Brain microvascular endothelial cell (primary cell): Measurements from ENCODE around the gene SMG6.

Experiments used
- DNase-seq: peaks from one replicate; pipeline ENCODE4 v3.0.0-alpha.2; 2020
- H3K27ac ChIP-seq: fragments of 250-450 bp; sonication (Bioruptor Pico); 2 replicates; pipeline ENCODE4 v1.5.1; 2020; ENCODE audit warnings: mild to moderate bottlenecking, moderate library complexity
- H3K27me3 ChIP-seq: fragments of 250-450 bp; sonication (Bioruptor Pico); replicated peaks from 2 replicates; pipeline ENCODE4 v1.5.1; 2020; ENCODE audit warnings: mild to moderate bottlenecking
- H3K36me3 ChIP-seq: fragments of 250-450 bp; sonication (Bioruptor Pico); replicated peaks from 2 replicates; pipeline ENCODE4 v1.5.1; 2020; ENCODE audit warnings: mild to moderate bottlenecking
- H3K4me3 ChIP-seq: 2 replicates; pipeline ENCODE4 v1.5.1; 2011; ENCODE audit warnings: low read depth, mild to moderate bottlenecking, control low read depth, low read length, moderate library complexity
- in situ Hi-C: cut with HindIII; loops from 2 replicates; pipeline ENCODE4 v1.10.0; 2017; ENCODE audit warnings: low sequenced_read_pairs, low pct_ligation_motif_present
- TF ChIP-seq, protein P1 (sequence below): IDR thresholded peaks from 2 replicates; pipeline ENCODE4 v1.5.1; 2011; ENCODE audit warnings: low read depth, mild to moderate bottlenecking, moderate library complexity, low read length, control low read depth, inconsistent platforms; ENCODE audit errors: missing control alignments

SMG6 gene

DNA sequence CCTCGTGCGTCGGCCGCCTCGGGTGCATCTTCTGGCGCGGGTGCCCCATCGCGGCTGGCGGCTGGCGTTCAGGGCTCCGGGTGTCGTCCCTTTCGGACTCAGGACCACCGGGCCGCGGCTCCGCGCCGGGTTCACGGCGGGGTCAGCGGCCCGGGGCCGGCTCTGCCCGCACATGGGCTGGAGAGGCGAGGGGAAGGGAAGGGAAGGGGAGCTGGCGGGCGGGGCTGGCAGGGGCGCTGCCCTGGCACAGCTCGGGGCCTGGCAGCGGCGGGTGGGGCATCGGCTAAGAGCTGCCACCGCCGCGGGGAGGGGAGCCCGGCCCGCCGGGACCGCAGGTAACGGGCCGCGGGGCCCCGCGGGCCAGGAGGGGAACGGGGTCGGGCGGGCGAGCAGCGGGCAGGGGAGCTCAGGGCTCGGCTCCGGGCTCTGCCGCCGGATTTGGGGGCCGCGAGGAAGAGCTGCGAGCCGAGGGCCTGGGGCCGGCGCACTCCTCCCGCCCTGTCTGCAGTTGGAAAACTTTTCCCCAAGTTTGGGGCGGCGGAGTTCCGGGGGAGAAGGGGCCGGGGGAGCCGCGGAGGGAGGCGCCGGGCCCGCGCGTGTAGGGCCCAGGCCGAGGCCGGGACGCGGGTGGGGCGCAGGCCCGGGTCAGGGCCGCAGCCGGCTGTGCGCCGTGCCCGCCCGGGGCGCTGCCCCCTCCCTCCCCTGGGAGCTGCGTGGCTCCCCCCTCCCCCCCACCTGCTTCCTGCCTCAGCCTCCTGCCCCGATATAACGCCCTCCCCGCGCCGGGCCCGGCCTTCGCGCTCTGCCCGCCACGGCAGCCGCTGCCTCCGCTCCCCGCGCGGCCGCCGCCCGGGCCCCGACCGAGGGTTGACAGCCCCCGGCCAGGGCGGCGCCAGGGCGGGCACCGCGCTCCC, 248.0 kb downstream of the SMG6 start:
- Histone ChIP-seq H3K36me3 (peaks cover 44% of the 10 kb centered on the region), H3K27ac (peak overlapping the region; percentile 88), H3K4me3 (peak overlapping the region; percentile 70), H3K27me3 (no peaks in the 10 kb centered on the region)
- DNase-seq, result no peak
- TF ChIP-seq, protein P1, sequence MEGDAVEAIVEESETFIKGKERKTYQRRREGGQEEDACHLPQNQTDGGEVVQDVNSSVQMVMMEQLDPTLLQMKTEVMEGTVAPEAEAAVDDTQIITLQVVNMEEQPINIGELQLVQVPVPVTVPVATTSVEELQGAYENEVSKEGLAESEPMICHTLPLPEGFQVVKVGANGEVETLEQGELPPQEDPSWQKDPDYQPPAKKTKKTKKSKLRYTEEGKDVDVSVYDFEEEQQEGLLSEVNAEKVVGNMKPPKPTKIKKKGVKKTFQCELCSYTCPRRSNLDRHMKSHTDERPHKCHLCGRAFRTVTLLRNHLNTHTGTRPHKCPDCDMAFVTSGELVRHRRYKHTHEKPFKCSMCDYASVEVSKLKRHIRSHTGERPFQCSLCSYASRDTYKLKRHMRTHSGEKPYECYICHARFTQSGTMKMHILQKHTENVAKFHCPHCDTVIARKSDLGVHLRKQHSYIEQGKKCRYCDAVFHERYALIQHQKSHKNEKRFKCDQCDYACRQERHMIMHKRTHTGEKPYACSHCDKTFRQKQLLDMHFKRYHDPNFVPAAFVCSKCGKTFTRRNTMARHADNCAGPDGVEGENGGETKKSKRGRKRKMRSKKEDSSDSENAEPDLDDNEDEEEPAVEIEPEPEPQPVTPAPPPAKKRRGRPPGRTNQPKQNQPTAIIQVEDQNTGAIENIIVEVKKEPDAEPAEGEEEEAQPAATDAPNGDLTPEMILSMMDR, result no peak
- in situ Hi-C loops, result no loop called here

DNA sequence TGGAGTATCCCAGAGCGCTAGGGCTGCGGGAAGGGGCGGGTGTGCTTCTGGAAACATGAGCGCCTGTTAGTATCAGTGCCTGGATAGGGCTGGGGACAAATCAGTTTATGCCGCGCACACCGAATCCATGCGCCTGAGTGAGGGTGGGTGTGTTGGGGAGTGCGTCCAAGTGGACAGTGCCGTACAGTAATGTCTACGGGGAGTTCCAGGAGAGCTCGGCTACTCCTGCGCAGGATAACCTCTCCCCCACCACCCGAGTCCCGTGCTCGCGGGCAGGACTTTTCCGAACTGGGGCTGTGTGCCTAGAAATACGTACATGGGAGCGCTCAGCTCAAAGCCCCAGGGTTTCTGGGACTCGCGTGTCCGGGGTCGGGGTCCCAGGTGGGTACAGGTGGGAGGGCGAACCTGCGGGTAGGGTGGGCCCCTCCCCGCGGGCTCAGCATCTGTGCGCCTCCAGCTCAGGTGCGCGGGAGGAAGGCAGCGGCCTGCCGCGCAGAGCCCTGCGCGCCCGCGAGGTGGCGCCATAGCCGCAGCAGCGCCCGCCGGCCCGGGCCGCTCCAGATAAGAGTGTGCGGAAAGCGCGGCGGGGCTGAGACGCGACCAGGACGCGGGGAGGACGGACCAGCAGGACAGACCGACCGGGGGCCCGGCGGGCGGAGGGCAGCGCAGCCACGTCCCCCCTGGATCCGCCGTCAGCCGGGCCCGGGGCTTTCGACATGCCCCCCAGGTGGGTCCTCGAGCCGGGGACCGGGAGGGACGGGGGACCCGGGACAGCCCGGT, 248.9 kb downstream of the SMG6 start, which contains the start of gene HIC1:
Gene HIC1, plus strand, starts transcription at position 592 of the 780 bp plus-strand sequence. CDS start 1,588 bp downstream, outside the sequence.
- Histone ChIP-seq H3K27me3 (no peaks in the 10 kb centered on the region), H3K36me3 (peaks cover 36% of the 10 kb centered on the region), H3K27ac (peak within 1 kb of the TSS; percentile 88), H3K4me3 (peak within 1 kb of the TSS; percentile 70)
- no peak for DNase-seq
- in situ Hi-C loops, result no loop called here
- TF ChIP-seq, protein P1, result peak; percentile 50

DNA sequence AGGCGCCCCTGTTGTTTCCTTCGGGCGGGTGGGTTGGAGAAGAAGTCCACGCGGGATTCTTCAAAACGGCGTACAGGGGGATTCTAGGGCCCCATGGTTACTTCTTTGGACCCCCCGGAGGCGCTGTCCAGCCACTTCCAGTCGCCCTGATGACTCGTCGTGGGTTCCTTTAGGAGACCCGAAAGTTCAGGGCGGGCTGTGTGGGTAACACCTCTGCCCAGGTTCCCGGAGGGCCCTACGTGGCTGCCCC, 249.4 kb downstream of the SMG6 start:
- DNase-seq, result no peak
- Histone ChIP-seq H3K27ac (peak overlapping the region; percentile 88), H3K4me3 (peak overlapping the region; percentile 70), H3K27me3 (no peaks in the 10 kb centered on the region), H3K36me3 (peaks cover 31% of the 10 kb centered on the region)
- in situ Hi-C loops, result no loop called here
- TF ChIP-seq, protein P1, result no peak

DNA sequence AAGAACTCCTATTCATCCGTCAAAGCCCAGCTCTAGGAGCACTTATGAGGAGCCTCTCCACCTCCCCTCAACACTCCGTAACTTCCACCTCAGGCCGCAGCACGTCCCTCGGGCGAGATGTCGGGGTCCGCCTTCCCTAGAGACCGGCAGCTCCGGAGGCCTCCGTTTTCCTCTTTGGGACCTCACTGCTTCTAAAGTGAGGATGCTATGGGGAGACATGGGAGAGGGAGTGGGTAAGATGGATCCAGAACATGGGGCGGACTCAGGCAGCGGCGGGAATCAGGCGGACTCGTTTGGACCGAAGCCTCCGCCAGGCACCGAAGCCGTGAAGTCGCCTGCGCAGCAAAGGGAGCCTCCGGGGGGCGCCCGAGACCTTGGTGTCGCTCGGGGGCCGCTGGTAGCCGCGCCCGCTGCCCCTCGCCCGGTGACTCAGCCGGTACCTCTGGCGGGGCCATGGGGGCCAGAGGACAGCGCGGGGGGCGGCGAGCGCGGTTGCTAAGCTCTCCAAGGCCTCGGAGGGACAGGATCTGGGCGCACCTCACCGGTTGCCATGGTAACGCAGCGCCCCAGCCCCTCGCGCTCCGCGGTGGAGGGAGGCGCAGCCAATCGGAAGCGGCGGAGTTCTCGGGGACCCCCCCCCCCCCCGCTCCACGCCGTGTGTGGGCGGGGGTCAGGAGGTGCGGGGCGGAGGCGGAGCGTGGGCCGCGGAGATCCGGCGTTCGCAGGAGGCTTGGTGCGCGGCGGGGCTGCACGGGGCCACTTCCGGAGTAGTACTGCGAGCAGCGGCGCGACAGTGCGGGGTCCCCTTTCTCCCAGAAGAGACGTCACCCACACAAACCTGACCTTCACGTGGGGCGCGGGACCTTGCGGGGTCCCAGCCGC, 250.0 kb downstream of the SMG6 start:
- in situ Hi-C loops, result no loop called here
- Histone ChIP-seq H3K27me3 (no peaks in the 10 kb centered on the region), H3K4me3 (peak overlapping the region; percentile 70), H3K27ac (peak overlapping the region; percentile 88), H3K36me3 (peaks cover 25% of the 10 kb centered on the region)
- no peak for DNase-seq
- TF ChIP-seq, protein P1, result peak; percentile 70

DNA sequence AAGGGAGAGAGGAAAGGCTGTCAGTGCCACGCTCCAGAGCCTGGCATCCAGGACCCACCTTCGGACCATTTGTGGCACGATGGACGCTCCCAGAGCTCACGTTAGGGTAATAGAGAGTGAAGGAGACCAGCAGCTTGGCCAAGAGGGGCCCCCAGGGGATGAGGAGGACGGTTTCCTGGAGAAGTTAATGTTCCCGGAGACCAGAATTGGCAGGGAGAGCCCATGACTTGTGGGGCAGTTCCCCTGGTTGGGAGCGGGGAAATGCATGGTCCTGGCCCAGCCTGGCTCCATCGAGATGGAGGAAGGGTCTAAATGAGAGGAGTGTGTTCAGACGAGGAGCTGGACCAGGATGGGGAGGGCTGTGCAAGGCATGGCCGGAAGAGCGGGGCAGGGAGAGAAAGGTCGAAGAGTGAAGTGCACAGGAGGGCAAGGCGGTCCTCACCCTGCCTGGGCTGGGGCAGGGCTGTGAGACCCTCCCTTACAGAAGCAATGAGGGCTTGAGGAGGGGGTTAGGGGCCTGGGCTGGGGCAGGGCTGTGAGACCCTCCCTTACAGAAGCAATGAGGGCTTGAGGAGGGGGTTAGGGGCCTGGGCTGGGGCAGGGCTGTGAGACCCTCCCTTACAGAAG, 251.5 kb downstream of the SMG6 start:
- H3K36me3 ChIP-seq, result peaks cover 9% of the 10 kb centered on the region
- DNase-seq, result no peak
- TF ChIP-seq, protein P1, result no peak
- H3K4me3 ChIP-seq, result no peak overlapping the region
- H3K27me3 ChIP-seq, result no peaks in the 10 kb centered on the region
- H3K27ac ChIP-seq, result no peak overlapping the region
- in situ Hi-C loops, result no loop called here
